ENCODE data around the gene ANTXR1.

DNA sequence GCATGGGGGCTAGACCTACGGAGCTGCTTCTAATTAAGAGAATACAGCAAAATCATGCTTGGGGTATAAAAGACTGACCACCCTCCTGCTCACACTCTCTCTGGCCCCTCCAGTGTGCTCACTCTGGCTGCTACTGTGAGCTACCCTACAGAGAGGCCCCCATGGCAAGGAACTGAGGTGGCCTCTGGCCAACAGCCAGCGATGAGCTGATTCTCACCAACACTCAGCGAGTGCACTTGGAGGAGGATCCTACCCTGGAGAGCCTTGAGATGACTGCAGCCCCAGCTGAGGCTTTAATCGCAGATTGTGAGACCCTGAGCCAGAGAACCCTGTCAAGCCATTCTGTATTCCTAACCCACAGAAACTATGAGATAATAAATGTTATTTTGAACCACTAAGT lies 285.9 kb downstream of the ANTXR1 start:
- TF ChIP-seq, protein P1, sequence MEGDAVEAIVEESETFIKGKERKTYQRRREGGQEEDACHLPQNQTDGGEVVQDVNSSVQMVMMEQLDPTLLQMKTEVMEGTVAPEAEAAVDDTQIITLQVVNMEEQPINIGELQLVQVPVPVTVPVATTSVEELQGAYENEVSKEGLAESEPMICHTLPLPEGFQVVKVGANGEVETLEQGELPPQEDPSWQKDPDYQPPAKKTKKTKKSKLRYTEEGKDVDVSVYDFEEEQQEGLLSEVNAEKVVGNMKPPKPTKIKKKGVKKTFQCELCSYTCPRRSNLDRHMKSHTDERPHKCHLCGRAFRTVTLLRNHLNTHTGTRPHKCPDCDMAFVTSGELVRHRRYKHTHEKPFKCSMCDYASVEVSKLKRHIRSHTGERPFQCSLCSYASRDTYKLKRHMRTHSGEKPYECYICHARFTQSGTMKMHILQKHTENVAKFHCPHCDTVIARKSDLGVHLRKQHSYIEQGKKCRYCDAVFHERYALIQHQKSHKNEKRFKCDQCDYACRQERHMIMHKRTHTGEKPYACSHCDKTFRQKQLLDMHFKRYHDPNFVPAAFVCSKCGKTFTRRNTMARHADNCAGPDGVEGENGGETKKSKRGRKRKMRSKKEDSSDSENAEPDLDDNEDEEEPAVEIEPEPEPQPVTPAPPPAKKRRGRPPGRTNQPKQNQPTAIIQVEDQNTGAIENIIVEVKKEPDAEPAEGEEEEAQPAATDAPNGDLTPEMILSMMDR (conservative IDR thresholded peaks at IDR 0.05): no peak
- TF ChIP-seq ZFX (IDR thresholded peaks at IDR 0.05): no peak

All from C4-2B (cell line).